Islet precursor cell (in vitro differentiated cells): ENCODE measurements around the gene LIPA.
"Not testable (repeated sequence)": the region's sequence is repeated elsewhere in the genome, so short reads cannot be mapped to it uniquely, and the experiment has no call there.

Source experiments
- DNase-seq: peaks from one replicate; pipeline ENCODE4 v3.0.0-alpha.2; 2018

The LIPA gene

DNA sequence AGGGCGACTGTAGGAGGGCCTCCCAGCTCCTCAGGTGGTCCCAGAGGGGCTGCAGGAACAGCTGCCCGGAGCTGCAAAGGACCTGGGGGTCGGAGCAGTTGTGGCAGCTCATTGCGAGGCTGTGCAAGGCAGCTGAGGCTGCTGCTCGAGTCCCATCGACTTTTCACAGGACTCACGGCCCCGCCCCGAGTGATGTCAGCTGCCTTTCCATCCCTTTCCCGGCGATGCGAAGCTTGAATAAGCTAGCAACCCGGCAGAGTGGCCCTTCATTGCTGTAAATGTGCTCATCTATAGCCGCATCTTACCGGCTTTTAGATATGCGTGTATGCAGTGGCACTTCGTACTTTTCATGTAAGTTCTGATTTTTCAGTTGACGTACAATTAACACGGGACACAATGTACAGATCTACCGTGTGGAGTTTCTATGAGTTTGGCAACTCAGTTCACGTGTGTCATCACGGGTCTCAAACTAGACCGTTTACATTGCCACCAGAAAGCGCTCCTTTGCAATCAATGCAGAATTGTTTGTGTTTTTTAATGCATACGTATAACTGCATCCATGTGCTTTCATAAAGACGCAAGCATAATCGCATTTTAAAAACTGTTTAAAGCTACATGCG lies 44.3 kb downstream of the LIPA start, which contains the start of gene CH25H:
TSS of gene CH25H (minus strand) at position 137 of the 620 bp plus-strand sequence. CDS start at position 112, 25 bp downstream.
- peak; percentile 86 for DNase-seq

GRCh38 chr10:89206402-89207180 lies 45.0 kb downstream of the LIPA start:
- peak; percentile 64 for DNase-seq

DNA sequence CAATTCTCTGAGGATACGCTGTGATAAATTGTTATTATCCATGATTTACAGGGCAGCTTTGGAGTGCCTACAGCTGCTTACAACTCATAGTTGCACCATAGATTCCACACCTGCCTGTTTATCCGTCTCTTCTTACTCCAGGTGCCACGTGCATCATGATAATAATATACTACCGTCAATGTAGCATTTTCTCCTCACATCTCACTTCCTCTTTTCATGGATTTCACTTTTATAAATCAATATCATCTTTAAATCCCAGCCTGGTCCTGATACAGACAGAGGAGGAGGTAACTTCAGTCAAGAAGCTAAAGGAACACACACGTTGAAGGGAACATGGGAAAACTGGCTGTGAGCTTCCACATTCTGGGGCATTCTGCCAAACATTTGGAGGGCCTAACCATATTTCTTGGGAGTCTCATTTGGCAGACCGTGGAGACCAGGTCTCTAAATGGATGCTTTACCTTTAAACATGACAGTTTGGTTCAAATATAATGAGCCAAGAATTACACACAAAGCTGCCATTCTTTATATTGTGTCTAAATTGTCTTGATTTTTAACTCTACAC lies 46.9 kb downstream of the LIPA start:
- no peak for DNase-seq

GRCh38 chr10:89203237-89203636 lies 48.3 kb downstream of the LIPA start:
- DNase-seq = no peak

DNA sequence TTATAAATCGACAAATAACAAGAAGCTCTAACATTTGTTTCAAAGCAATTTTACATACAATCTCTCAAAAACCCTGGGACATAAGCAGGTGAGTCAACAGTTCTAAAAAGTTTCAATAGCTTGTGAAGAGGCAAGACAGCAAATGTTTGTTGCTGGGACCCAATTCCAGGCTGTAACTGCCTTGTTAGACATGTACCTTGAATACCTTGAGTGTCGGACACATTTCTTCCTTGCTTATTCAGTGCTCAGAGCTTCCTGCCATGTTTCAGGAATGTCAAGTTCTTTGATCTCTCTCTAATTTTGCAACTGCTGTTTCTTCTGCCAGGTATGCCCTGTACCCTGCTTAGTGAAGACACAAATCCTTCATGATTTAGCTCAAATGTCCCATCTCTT lies 49.5 kb downstream of the LIPA start:
- no peak for DNase-seq

- no peak for DNase-seq
These were observed 50.1 kb downstream of the LIPA start for GRCh38 chr10:89201345-89202032.

DNA sequence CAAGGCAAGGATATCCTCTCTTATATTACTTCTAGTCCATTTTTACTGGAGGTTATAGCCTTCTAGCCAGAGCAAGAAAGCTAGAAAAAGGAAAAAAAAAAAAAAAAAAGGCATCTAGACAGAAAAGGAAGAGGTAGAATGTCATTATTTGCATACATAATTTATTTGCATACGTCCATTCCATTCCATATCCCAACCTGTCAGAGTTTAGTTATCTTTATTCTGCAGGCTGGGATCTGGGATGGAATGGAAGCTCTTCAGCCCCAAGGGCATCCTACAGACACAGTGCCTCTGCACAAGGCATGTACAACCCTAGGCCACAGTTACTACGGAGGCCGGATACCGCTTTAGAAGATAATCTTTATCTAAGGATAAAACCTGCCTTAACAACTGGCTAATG lies 54.1 kb downstream of the LIPA start:
- no peak for DNase-seq

DNA sequence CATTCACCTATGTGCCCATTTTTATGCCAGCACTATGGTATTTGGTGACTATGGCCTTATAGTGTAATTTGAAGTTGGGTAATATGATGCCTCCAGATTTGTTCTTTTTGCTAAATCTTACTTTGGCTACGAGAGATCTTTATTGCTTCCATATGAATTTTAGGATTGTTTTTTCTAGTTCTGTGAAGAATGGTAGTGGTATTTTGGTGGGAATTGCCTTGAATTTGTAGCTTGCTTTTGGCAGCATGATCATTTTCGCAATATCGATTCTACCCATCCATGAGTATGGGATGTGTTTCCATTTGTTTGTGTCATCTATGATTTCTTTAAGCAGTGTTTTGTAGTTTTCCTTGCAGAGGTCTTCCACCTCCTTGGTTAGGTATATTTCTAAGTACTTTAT lies 60.3 kb downstream of the LIPA start:
- not testable (repeated sequence) for DNase-seq

DNA sequence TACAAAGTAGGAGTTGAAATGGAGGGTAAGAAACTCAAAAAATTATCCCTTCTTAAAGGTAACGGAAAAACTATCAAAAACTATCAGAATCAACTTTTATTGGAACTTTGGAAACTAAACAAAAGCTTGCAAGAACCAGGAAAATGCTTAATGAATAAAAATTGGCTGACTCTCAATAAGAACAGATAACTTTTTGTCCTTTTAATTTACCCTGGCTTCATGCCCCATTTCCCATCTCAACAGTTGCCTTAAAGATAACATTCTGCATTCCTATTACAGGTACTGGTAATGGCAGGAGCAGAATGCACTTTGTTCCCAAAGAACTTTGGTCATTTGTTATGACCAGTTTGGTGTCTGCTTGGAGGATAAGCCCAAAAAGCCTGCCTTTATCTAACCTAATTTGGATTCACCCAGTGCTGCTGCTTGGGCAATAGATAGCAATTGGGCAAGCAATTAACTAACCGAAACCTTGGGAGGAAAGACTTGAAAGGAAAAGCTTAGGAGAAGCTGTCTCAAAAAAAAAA lies 62.3 kb downstream of the LIPA start:
- no peak for DNase-seq

GRCh38 chr10:89185658-89186057 lies 65.9 kb downstream of the LIPA start:
- no peak for DNase-seq

DNA sequence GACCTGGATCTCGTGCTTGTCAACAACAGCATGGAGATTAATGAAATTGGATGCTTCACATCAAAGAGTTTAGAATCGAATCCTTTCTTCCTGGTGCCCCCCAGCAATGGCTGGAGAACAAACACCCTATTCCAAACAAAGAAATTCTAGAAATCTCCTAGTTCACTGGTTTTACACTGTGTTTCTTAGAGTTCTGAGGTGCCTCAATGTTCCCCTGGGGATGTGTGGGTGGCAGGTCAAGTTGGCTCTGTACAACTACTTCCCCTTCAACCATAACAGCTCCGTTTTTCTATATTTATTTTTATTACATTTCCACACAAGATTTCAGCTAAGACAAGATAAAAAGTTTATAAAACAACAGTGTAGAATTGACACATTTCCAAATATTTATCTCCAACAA lies 66.9 kb downstream of the LIPA start:
- DNase-seq = no peak

DNA sequence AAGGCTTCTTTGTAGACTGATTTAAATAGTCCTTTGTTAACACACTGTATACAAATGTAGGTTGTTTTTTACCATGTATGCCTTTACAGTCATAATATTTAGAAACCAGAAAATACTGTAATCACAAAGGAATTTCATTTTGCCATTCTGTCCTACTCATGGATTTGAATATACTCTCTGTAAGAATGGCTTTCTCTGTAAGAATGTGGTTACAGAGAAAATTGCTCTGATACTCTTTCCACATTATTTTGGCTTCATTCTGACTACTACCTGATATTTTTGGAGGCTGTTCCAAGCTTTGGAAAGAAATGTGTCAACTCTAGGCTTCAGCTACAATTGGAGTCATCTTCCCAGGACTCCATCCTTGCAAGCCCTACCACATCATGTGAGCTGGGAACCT lies 68.0 kb downstream of the LIPA start:
- DNase-seq = no peak

DNA sequence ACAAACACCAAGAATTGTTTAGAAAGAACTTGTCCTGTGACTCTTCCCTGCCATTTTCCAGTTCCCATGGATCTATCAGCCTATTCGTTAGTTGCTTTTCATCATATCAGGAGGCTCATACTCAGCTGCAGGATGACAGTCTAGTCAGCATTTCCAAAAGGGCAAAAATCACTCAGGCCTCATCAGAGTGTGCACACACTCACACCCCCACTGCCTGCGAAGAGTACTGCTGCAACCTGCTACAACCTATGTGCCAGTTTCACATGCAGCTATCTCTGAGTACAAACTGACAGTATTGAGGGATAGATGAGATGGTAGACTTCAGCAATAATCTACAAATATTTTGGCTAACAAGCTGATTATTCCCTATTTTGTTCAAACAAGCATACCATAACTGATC lies 68.7 kb downstream of the LIPA start:
- no peak for DNase-seq

DNA sequence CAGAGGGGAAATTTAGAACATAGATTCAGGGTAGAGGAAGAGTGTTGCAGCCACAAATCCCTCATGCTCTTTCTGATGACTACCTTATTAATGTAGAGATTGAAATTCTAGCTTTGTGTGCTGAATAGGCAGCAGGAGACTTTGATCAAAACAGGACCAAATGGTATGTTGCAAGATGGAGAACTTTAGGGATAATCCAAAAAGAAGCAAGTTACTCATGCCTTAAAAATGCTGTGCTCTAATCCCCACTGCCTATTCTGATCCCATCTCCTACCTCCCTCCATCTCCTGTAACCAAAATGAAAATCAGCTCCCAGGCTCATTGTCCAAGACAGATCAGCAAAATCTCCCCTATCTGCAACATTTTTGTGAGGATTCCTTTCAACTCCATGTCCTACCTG lies 75.8 kb downstream of the LIPA start:
- DNase-seq = no peak

DNA sequence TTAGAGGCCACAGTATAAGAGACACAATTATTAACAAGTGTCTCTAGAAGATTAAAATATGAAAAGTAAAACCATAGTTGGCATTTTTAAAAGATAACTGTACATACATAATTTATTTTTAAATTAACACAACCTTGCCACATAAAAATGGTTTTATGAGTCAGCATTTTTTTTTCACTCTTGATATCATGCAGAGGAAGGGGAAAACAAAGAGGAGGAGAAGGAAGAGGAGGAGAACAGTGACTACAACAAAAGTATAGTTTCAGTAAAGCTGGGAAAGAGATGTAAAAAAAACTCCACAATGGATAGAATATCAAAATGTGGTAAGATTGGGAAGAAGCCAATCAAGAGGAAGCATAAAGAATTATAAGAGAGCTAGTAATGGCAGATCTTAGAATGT lies 78.5 kb downstream of the LIPA start:
- DNase-seq = no peak

DNA sequence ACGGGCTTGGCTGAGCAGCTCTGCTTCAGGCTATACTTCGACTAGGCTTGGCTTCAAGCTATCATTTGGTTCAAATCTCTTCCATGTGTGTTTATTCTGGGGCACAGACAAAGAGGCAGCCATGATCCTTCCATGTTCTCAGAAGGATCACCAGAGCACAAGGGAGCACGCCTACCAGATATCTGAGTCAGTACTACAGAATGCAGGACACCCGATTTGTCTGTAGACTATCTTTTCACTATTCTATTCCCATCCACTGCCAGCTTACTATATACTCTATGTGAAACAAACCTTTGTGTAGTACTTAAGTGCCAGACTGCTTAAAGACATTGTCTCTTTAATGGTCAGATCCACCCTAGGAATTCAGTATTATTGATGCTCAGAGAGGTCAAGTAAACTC lies 79.6 kb downstream of the LIPA start:
- DNase-seq = no peak

- DNase-seq = no peak
These were observed 80.2 kb downstream of the LIPA start for GRCh38 chr10:89171263-89171872.

- not testable (repeated sequence) for DNase-seq
These were observed 83.1 kb downstream of the LIPA start for GRCh38 chr10:89168354-89168900.

DNA sequence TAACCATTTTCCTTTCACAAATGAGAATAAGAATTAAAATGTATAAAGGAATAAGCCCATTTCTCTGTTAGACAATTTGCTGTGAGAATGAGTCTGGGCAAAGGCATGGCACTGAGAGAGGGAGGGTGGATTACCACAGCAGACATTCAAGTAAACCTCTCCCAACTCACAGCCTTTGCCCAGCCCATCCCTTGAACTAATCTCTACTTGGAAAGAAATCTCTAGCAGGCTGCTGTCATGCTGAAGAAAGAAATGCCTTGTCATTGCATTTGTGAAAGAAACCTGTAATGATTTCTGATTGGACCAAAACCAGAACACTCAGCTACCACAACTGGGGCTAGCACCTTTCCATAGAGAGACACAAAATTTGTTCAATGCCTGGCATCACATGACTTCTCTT lies 83.7 kb downstream of the LIPA start:
- no peak for DNase-seq

GRCh38 chr10:89165923-89166322 lies 85.7 kb downstream of the LIPA start:
- no peak for DNase-seq

DNA sequence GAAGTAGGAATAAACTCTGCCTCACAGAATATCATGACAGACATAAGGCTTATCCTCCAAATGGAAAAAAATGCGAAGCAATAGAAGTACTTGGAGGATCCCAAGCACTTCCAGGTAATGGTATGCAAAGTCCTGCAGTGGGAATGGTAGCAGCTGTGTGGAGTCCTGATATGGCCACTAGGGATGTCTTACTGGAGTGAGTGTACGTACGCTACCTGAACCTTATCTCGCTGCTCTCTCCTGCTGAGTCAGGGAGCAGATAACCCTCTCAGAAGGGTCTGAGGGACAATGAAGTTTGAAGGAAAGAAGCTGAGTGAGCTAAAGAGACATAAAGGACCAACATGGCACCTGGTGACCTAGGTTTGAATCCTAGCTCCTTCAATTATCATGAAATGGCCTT lies 86.7 kb downstream of the LIPA start:
- no peak for DNase-seq

GRCh38 chr10:89164080-89164479 lies 87.5 kb downstream of the LIPA start:
- no peak for DNase-seq
